Stimulated activated naive CD8-positive, alpha-beta T cell treated with anti-CD3 and anti-CD28 coated beads, Interleukin-15, amount 100 ng/mL, for 72 hours (primary cell): ENCODE measurements around the gene CTSW.

Experiments used
- ATAC-seq: fragments of 150-1000 bp; cut with Tn5 transposase; 2 replicates; pipeline ENCODE4 v1.10.0; 2021; ENCODE audit warnings: mild to moderate bottlenecking, moderate library complexity
- DNase-seq, 2 donors: peaks; one replicate each; pipeline ENCODE4 v3.0.0; 2021 to 2022
- H3K27ac Mint-ChIP-seq, 2 donors: one replicate each; pipeline ENCODE4 v1.8.0; 2022; ENCODE audit warnings: mild to moderate bottlenecking in 2 of 2, mixed read lengths in 2 of 2, moderate library complexity in 2 of 2
- H3K27me3 Mint-ChIP-seq: one replicate; pipeline ENCODE4 v1.8.0; 2022; ENCODE audit warnings: mixed read lengths
- H3K4me1 Mint-ChIP-seq: one replicate; pipeline ENCODE4 v1.8.0; 2022; ENCODE audit warnings: mild to moderate bottlenecking, mixed read lengths
- H3K4me3 Mint-ChIP-seq, 2 donors: one replicate each; pipeline ENCODE4 v1.8.0; 2022; ENCODE audit warnings: mild to moderate bottlenecking in 2 of 2, mixed read lengths in 2 of 2, moderate library complexity in 1 of 2
- H3K9me3 Mint-ChIP-seq, 2 donors: one replicate each; pipeline ENCODE4 v1.8.0; 2022; ENCODE audit warnings: mixed read lengths in 2 of 2

CTSW gene

DNA sequence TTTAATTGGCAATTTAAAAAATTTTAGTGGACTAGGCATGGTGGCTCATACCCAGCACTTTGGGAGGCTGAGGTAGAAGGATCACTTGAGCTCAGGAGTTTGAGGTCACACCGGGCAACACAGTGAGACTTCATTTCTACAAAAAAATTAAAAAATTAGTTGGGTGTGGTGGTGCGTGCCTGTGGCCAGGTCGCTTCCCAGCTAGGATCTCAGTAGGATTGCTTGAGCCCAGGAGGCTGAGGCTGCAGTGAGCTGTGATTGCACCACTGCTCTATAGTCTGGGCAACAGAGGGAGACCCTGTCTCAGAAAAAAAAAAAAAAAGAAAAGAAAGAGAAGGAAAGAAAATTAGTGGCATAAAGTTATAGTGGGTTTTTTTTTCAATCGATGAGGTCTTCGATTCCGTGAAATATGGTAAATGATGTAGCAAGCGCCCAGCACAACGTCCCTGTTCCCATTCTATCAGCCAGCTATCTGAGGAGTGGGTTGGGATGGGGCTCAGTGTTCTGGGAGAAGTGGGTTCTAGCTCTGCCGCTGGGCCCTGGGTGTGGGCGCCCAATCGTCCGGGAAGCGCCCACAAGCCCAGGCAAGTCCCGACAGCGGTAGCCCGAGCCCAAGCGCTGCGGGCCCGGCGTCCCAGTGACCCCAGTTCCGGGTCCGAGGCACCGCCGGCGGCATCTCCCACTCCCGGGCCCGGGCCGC is 19.2 kb downstream of the CTSW start:
- Mint-ChIP-seq H3K4me3 (peak overlapping the region; percentile 93 to 97), H3K9me3 (no peaks in the 10 kb centered on the region), H3K4me1 (peaks cover 65% of the 10 kb centered on the region), H3K27ac (peak overlapping the region; percentile 95 to 98), H3K27me3 (peaks cover 14% of the 10 kb centered on the region)
- ATAC-seq (no peak), DNase-seq (no peak)

DNA sequence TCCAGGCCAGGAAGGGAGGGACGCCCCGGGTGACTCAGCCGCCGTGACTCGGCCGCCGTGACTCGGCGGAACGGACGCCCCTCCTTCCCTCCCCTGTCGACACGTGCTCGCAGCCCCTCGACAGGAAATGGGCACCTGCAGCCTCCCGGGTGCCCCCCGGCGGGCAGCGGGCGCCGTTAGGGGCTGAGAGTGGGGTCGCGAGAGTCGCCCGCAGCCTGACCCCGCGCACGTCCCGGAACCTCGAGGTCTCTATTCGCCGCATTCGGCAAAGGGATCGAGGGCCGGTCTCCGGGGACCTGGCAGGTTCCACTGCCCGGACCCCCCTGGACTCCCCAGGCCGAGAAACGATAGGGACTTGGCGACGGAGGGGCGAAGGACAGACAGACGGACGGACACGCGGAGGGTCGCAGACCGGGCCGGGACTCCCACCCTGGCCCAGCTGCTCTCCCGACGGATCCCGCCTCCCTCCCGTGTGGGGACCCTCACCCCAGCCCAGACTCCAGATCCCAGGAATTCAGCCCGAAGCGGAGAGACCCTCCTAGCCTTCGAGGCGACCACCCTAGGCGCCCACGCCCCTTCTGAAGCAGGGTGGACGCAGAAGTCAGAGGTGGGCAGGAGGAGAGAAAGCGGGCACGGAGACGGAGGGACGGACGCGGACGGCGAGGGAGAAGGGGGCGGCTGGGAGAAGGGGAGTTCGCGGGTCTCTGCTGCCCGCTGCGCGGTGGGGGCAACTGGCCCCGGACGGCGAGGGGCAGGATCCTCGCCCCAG is 19.9 kb downstream of the CTSW start:
- peak overlapping the region; percentile 93 to 97 for H3K4me3 Mint-ChIP-seq
- peaks cover 57% of the 10 kb centered on the region for H3K4me1 Mint-ChIP-seq
- ATAC-seq = peak; percentile 46
- H3K27ac Mint-ChIP-seq = peak overlapping the region; percentile 82 to 98
- H3K9me3 Mint-ChIP-seq = no peaks in the 10 kb centered on the region
- DNase-seq = peak; percentile 63 to 78
- H3K27me3 Mint-ChIP-seq = peaks cover 15% of the 10 kb centered on the region

DNA sequence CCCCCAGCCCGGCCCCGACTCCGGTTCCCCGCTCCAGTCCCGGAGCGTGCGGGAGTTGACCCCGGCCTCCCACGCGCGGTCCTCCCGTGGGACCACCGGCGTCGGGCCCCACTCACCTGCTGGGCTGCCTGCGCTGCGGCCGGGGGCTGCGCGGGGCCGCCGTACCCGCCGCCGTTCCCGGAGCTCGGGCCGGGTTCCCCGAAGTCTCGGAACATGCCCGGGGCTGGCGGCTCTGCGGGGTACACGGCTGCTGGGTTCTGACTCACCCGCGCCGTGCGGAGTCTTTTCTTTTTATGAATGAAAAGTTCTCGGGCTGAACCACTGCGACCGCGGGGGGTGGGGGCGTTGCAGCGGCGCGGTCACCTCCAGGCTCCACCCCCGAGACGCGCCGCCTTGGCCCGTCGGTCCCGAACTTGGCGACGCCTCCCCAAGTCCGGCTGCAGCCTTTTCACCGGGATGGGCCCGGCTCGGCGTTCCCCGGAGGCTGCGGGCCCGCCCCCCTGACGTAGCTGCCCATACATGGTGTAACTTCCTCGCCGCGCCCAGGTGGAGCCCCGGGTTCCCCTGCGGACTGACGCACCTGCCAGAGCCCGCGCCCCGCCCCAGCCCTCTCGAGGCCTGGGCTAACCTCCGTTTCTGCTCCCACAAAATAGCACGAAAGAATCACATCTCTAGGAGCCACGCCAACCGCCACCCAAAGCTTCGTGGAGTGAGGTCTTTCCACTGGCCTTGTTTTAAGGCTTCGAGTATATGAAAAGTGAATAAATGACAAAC is 20.7 kb downstream of the CTSW start, which contains the start of gene FOSL1:
TSS of gene FOSL1 (minus strand) at position 264 of the 774 bp plus-strand sequence. CDS start at position 215, 49 bp downstream.
- Mint-ChIP-seq H3K27me3 (peaks cover 15% of the 10 kb centered on the region), H3K4me1 (peaks cover 51% of the 10 kb centered on the region), H3K27ac (peak within 1 kb of the TSS; percentile 86 to 98), H3K9me3 (no peaks in the 10 kb centered on the region), H3K4me3 (peak within 1 kb of the TSS; percentile 93 to 97)
- peak; percentile 91 for ATAC-seq
- DNase-seq = peak; percentile 93 to 97

GRCh38 chr11:65900899-65901180 is 21.2 kb downstream of the CTSW start:
- Mint-ChIP-seq H3K4me1 (peaks cover 46% of the 10 kb centered on the region), H3K4me3 (peak overlapping the region; percentile 72 to 76), H3K27me3 (peaks cover 15% of the 10 kb centered on the region), H3K27ac (peak overlapping the region in 1 of 2 donors; percentile 67), H3K9me3 (no peaks in the 10 kb centered on the region)
- DNase-seq (no peak), ATAC-seq (no peak)

DNA sequence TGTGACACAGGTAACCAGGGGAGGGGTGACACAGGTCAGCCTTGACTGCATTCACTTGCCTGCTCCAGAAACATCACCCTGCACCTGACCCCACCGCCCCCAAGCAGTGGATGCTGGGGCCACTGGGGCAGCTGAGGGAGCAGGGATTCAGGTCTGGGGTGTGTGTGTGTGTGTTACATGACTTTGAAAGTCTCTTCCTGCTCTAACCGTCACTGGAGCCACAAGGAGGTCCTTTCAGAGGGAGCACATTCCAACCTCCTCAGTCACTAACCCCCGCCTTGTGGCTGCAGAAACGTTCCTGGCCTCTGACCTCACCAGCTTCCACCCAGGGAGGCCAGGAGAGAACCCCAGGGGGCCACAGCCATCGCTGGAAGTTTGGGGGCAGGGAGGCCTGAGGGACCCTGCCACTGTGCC is 23.4 kb downstream of the CTSW start:
- Mint-ChIP-seq H3K9me3 (no peaks in the 10 kb centered on the region), H3K27me3 (peaks cover 15% of the 10 kb centered on the region), H3K4me3 (no peak overlapping the region), H3K4me1 (peaks cover 24% of the 10 kb centered on the region), H3K27ac (no peak overlapping the region)
- DNase-seq = no peak
- ATAC-seq = no peak

DNA sequence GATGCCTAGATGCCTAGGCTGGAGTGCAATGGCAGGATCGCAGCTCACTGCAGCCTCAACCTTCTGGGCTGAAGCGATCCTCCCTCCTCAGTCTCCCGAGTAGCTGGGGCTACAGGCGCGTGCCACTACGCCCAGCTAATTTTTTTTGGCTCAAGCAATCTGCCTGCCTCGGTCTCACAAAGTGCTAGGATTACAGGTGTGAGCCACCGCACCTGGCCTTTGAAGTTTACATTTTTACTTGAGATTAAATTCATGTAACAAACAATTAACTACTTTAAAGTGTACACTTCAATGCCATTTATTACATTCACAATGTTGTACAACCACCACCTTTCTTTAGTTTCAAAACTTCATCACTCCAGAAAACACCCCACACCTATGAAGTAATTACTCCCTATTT is 24.1 kb downstream of the CTSW start:
- H3K9me3 Mint-ChIP-seq = no peaks in the 10 kb centered on the region

GRCh38 chr11:65906602-65907001 is 27.0 kb downstream of the CTSW start:
- DNase-seq (no peak), ATAC-seq (no peak)
- Mint-ChIP-seq H3K9me3 (no peaks in the 10 kb centered on the region), H3K4me1 (peaks cover 13% of the 10 kb centered on the region), H3K4me3 (no peak overlapping the region), H3K27ac (peak overlapping the region in 1 of 2 donors; percentile 16), H3K27me3 (peaks cover 15% of the 10 kb centered on the region)

More for the DNA sequence above, 24.1 kb downstream of the CTSW start:
- Mint-ChIP-seq H3K4me3 (no peak overlapping the region), H3K4me1 (peaks cover 18% of the 10 kb centered on the region), H3K27ac (no peak overlapping the region), H3K27me3 (peaks cover 15% of the 10 kb centered on the region)
- DNase-seq (no peak), ATAC-seq (no peak)

GRCh38 chr11:65907878-65908277 is 28.2 kb downstream of the CTSW start:
- H3K27me3 Mint-ChIP-seq = peaks cover 10% of the 10 kb centered on the region
- no peak overlapping the region for H3K4me3 Mint-ChIP-seq
- no peak for DNase-seq
- no peaks in the 10 kb centered on the region for H3K9me3 Mint-ChIP-seq
- ATAC-seq = no peak
- no peak overlapping the region for H3K27ac Mint-ChIP-seq
- H3K4me1 Mint-ChIP-seq = peaks cover 7% of the 10 kb centered on the region

DNA sequence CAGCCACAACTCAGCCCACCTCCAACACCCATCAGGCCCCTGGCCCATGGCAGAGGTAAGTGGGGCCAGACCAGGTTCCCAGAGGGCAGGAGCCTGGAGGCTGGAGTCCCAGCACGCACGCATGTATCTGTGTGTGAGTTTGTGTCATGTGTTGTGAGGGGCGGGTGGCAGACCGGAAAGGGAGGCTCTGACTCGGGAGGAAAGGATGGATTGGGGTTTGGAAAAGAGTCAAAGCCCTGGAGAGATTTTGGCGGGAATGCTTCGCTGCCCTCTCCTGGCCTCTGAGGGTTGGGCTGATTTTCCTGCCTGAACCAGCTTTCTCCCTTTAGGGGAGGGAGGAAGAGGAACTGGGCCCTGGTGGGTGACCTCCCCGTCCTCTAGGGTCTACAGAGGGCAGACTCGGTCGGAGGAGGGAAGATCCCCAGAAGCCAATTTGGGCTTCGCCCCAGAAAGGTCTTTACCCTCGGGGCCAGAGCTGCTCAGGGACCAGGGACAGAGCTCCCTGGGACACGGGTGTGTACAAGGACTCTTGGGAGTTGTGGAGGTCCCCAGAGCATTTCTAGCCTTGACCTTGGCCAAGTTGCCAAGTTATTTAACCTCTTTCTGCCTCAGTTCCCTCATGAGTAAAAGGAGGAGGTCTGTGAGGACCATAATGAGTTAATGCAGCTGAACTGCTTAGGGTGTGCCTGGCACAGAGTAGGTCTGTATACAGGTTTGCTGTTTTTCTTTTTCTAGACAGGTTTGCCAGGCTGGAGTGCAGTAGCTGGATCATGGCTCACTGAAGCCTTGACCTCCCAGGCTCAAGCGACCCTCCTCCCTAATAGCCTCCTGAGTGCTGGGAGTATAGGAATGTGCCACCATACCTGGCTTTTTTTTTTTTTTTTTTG is 32.3 kb downstream of the CTSW start:
- Mint-ChIP-seq H3K4me3 (no peak overlapping the region), H3K4me1 (peaks cover 32% of the 10 kb centered on the region), H3K9me3 (no peaks in the 10 kb centered on the region), H3K27me3 (no peaks in the 10 kb centered on the region), H3K27ac (no peak overlapping the region)
- peak; percentile 26 for ATAC-seq
- no peak for DNase-seq

DNA sequence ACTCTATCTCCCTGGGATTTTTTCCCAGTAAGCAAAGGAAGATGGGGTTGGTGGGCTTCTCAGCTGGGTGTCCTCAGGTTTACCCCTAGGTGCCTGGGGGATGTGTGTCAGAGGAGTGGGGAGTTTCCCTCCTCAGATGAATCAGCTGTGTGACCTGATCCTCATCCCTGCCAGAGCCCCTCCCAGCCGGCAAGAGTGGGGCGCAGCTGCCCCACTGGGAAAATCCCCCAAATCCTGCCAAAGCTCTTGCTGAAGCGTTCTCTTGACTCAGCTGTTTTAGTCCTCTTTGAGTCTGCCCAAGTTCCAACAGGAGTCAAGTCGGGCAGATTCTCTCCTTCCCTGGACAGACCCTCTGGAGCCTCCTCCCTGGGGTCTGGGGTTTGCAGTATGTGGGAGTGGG is 33.2 kb downstream of the CTSW start:
- Mint-ChIP-seq H3K4me3 (no peak overlapping the region), H3K4me1 (peaks cover 39% of the 10 kb centered on the region), H3K27ac (no peak overlapping the region), H3K9me3 (no peaks in the 10 kb centered on the region), H3K27me3 (no peaks in the 10 kb centered on the region)
- DNase-seq (no peak), ATAC-seq (no peak)

GRCh38 chr11:65915101-65915820 is 35.6 kb downstream of the CTSW start:
- Mint-ChIP-seq H3K27me3 (no peaks in the 10 kb centered on the region), H3K4me3 (no peak overlapping the region), H3K9me3 (no peaks in the 10 kb centered on the region), H3K27ac (no peak overlapping the region), H3K4me1 (peaks cover 38% of the 10 kb centered on the region)
- no peak for DNase-seq
- ATAC-seq = no peak

- no peak overlapping the region for H3K4me3 Mint-ChIP-seq
- no peak for DNase-seq
- peaks cover 43% of the 10 kb centered on the region for H3K4me1 Mint-ChIP-seq
- H3K9me3 Mint-ChIP-seq = no peaks in the 10 kb centered on the region
- no peaks in the 10 kb centered on the region for H3K27me3 Mint-ChIP-seq
- no peak overlapping the region for H3K27ac Mint-ChIP-seq
- ATAC-seq = no peak
These were observed 36.2 kb downstream of the CTSW start for GRCh38 chr11:65915821-65916251.

DNA sequence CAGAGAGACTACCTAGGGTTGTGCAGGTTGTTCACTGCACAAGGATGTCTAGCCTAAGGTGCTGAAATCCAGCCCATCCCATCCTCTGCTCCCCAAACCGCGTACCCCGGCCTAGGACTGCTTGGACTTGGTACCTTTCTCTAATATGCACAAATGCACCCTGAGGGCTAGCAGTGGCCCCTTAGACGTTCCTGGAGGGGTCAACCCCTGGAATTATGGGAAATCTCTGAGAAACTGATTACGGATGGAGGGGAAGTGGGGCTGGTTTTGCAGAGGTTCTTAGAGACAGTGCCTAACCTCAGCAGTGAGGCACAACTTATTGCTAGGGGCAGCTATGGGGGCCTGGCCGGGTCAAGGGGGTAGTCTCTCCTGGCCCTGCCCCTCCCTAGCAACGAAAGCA is 36.8 kb downstream of the CTSW start:
- no peaks in the 10 kb centered on the region for H3K9me3 Mint-ChIP-seq
- peak overlapping the region; percentile 13 to 22 for H3K27ac Mint-ChIP-seq
- DNase-seq = no peak
- H3K4me1 Mint-ChIP-seq = peaks cover 45% of the 10 kb centered on the region
- ATAC-seq = no peak
- H3K27me3 Mint-ChIP-seq = no peaks in the 10 kb centered on the region
- peak overlapping the region in 1 of 2 donors; percentile 79 for H3K4me3 Mint-ChIP-seq

DNA sequence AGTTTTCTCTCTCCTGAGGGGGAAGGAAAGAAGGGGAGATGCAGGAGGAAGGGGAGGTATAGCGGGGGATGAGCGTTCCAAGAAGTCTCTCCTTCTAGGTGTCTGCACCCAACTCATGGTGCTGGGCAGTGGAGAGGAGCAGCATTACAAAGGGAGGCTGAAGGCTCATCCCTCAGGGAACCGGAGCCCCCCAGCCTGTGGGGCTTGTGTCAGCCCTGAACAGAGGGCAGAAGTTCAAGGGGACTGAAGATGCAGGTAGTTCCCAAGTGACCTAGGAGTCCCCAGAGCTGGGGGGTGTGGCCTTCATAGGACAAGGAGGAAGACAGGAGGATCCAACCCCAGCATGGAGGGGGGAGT is 37.4 kb downstream of the CTSW start:
- Mint-ChIP-seq H3K4me1 (peaks cover 52% of the 10 kb centered on the region), H3K27ac (no peak overlapping the region)

More for the DNA sequence above, 37.4 kb downstream of the CTSW start:
- ATAC-seq = no peak
- H3K4me3 Mint-ChIP-seq = peak overlapping the region; percentile 64 to 79
- no peak for DNase-seq
- H3K9me3 Mint-ChIP-seq = no peaks in the 10 kb centered on the region
- H3K27me3 Mint-ChIP-seq = no peaks in the 10 kb centered on the region
